GM12878 (cell line): ENCODE data around the gene NHEJ1. TPM values are rescaled to one million over a fixed set of nuclear protein-coding genes. Genes with fewer than 3 reads are reported as not detected.

Source experiments
- ATAC-seq: fragments of 200-7000 bp; cut with Tn5 transposase; 3 replicates; pipeline ENCODE4 v1.9.1; 2020; ENCODE audit warnings: mild to moderate bottlenecking, moderate library complexity
- BruUV-seq: library from RNA; stranded (reverse); fragments of 400-500 nt; replicated peaks from 2 replicates; lab custom pipeline; 2021; lab: Mats Ljungman, UMichigan
- CTCF ChIA-PET: fragments of 300-600 bp; sonication (Branson Sonifier 250); formaldehyde crosslinking; extraction: SDS; loops from one replicate; lab custom pipeline; 2021; ENCODE audit warnings: inconsistent platforms; lab: Yijun Ruan, JAX
- POLR2A ChIA-PET: fragments of 350-600 bp; formaldehyde crosslinking; extraction: SDS; loops from one replicate; lab custom pipeline; 2021; ENCODE audit warnings: inconsistent platforms; lab: Charles Lee
- RAD21 ChIA-PET: fragments of 300-600 bp; sonication (Branson Sonifier 250); formaldehyde crosslinking; loops from one replicate; lab custom pipeline; 2023; ENCODE audit warnings: antibody characterized with exemption; ENCODE audit not compliant: unreplicated experiment; lab: Charles Lee
- SMC1A ChIA-PET: fragments of 300-600 bp; sonication (Branson Sonifier 250); formaldehyde crosslinking; loops from one replicate; lab custom pipeline; 2023; ENCODE audit not compliant: unreplicated experiment, uncharacterized antibody; lab: Charles Lee
- DNase-seq: peaks from one replicate; pipeline ENCODE4 v3.0.0-alpha.2; 2011; ENCODE audit warnings: low read depth, low spot score
- FAIRE-seq: peaks from 3 replicates; lab custom pipeline; 2011; peaks lifted over from hg19 to GRCh38; lab: Jason Lieb, UNC
- H2AFZ ChIP-seq: 2 replicates; pipeline ENCODE4 v1.6.0; 2011; ENCODE audit warnings: low read depth, low read length, control low read depth; ENCODE audit not compliant: control insufficient read depth
- H3K27ac ChIP-seq: 2 replicates; pipeline ENCODE4 v1.5.1; 2011; ENCODE audit warnings: control low read depth; ENCODE audit not compliant: control insufficient read depth, insufficient read depth
- H3K27me3 ChIP-seq, 2 experiments: replicated peaks in 1 of 2; 2 replicates each; pipeline versions ENCODE4 v1.6.0 to v1.6.1; 2011; ENCODE audit warnings: low read length in 1 of 2; ENCODE audit not compliant: control insufficient read depth in 2 of 2, insufficient read depth in 2 of 2
- H3K36me3 ChIP-seq, 2 experiments: 2 replicates each; pipeline ENCODE4 v1.5.1; 2011; ENCODE audit warnings: low read length in 1 of 2; ENCODE audit not compliant: control insufficient read depth in 2 of 2, insufficient read depth in 2 of 2
- H3K4me1 ChIP-seq: 2 replicates; pipeline ENCODE4 v1.6.1; 2011; ENCODE audit warnings: mild to moderate bottlenecking, low read length, moderate library complexity, mixed read lengths; ENCODE audit not compliant: control insufficient read depth, insufficient read depth
- H3K4me2 ChIP-seq: 2 replicates; pipeline ENCODE4 v1.6.0; 2011; ENCODE audit warnings: control low read depth; ENCODE audit not compliant: control insufficient read depth, insufficient read depth
- H3K4me3 ChIP-seq: fragments of 200-600 bp; sonication (generic); 2 replicates; pipeline ENCODE4 v1.5.1; 2016
- H3K79me2 ChIP-seq: 2 replicates; pipeline ENCODE4 v1.6.0; 2011; ENCODE audit warnings: low read length; ENCODE audit not compliant: control insufficient read depth, insufficient read depth
- H3K9ac ChIP-seq: 2 replicates; pipeline ENCODE4 v1.8.0; 2011; ENCODE audit warnings: low read length, control low read depth, mixed read lengths; ENCODE audit not compliant: control insufficient read depth, insufficient read depth
- H3K9me3 ChIP-seq: replicated peaks from 3 replicates; pipeline ENCODE4 v1.5.1; 2011; ENCODE audit warnings: mild to moderate bottlenecking, low read length; ENCODE audit not compliant: control insufficient read depth, insufficient read depth
- H4K20me1 ChIP-seq: 2 replicates; pipeline ENCODE4 v1.6.0; 2011; ENCODE audit not compliant: control insufficient read depth, insufficient read depth
- ATF3 ChIP-seq: IDR thresholded peaks from 2 replicates; pipeline ENCODE4 v1.6.1; 2011; ENCODE audit warnings: low read depth, mild to moderate bottlenecking, low read length, moderate library complexity, borderline replicate concordance; ENCODE audit errors: extremely low read depth
- BCLAF1 ChIP-seq: fragments of 450-650 bp; IDR thresholded peaks from 2 replicates; pipeline ENCODE4 v1.6.1; 2017; ENCODE audit warnings: antibody characterized with exemption, mild to moderate bottlenecking, moderate library complexity
- CBX3 ChIP-seq: fragments of 200-600 bp; sonication (generic); IDR thresholded peaks from 2 replicates; pipeline ENCODE4 v1.6.1; 2016; ENCODE audit warnings: low read depth, borderline replicate concordance
- CHD2 ChIP-seq: IDR thresholded peaks from 2 replicates; pipeline ENCODE4 v1.6.1; 2011; ENCODE audit warnings: low read depth, low read length, improper control_type of control experiment, borderline replicate concordance
- CUX1 ChIP-seq: IDR thresholded peaks from 2 replicates; pipeline ENCODE4 v1.6.1; 2012; ENCODE audit warnings: improper control_type of control experiment, low read depth, low read length; ENCODE audit not compliant: insufficient replicate concordance
- EGR1 ChIP-seq, 2 experiments: IDR thresholded peaks; 1 replicate in 1 of 2; 2 replicates in 1 of 2; pipeline ENCODE4 v1.6.1; 2011 to 2012; ENCODE audit warnings: low read depth in 2 of 2, low read length in 2 of 2, borderline replicate concordance in 1 of 2, mild to moderate bottlenecking in 1 of 2, moderate library complexity in 1 of 2
- IRF4 ChIP-seq: IDR thresholded peaks from 2 replicates; pipeline ENCODE4 v1.6.1; 2011; ENCODE audit warnings: low read depth, low read length
- JUNB ChIP-seq: IDR thresholded peaks from 2 replicates; pipeline ENCODE4 v1.6.1; 2016; ENCODE audit warnings: antibody characterized with exemption, mild to moderate bottlenecking
- MYB ChIP-seq: fragments of 150-350 bp; IDR thresholded peaks from 2 replicates; pipeline ENCODE4 v1.6.1; 2014; ENCODE audit warnings: mild to moderate bottlenecking, low read depth, low read length, borderline replicate concordance
- PKNOX1 ChIP-seq: fragments of 450-650 bp; IDR thresholded peaks from 2 replicates; pipeline ENCODE4 v1.6.1; 2016; ENCODE audit warnings: mild to moderate bottlenecking
- POLR2A ChIP-seq: IDR thresholded peaks from 2 replicates; pipeline ENCODE4 v1.6.1; 2011; ENCODE audit warnings: low read depth, mild to moderate bottlenecking, low read length
- SMAD5 ChIP-seq: IDR thresholded peaks from 2 replicates; pipeline ENCODE4 v1.6.1; 2016; ENCODE audit warnings: antibody characterized with exemption, low read depth
- WGBS: methylation state at CpG from one replicate; pipeline ENCODE4 v1.1.6; 2016; ENCODE audit warnings: low lambda C conversion rate; ENCODE audit not compliant: insufficient replicate concordance, insufficient coverage; ENCODE audit errors: missing lambda C conversion rate; 5-methylcytosine and 5-hydroxymethylcytosine counted together
- in situ Hi-C: fragments of 300-500 bp; cut with MboI; formaldehyde crosslinking; loops from 9 replicates; pipeline ENCODE4 v1.14.3; 2018; ENCODE audit warnings: mixed read lengths
- intact Hi-C: fragments of 100-400 bp; cut with micrococcal nuclease; formaldehyde crosslinking; loops from one replicate; pipeline ENCODE4 v1.14.2; 2022; ENCODE audit not compliant: unreplicated experiment
- polyA plus RNA-seq, 11 experiments: library from polyadenylated mRNA; depleted of rRNA in 4 of 11; unstranded in 6 of 11; stranded (reverse) in 5 of 11; fragments of >200 nt; fragmentation: Nextera tagmentation in 4 of 11; fragmentation: Illumina TruSeq in 1 of 11; extraction: Ambion mirVana in 4 of 11; extraction: Trizol in 1 of 11; gene quantifications; 1 replicate in 1 of 11; 2 replicates in 10 of 11; pipeline versions ENCODE4 v1.2.1 to v1.2.3, GENCODE V29; 2011 to 2016; ENCODE audit warnings: inconsistent platforms in 2 of 11, missing spikeins in 2 of 11, low read depth in 1 of 11
- total RNA-seq, 4 experiments: library from RNA; depleted of rRNA in 3 of 4; stranded (reverse); fragments of >200 nt in 3 of 4; fragmentation: Illumina TruSeq in 1 of 4; extraction: Trizol in 1 of 4; gene quantifications; 2 replicates each; pipeline versions ENCODE4 v1.2.1 to v1.2.3, GENCODE V29; 2013 to 2021

Gene NHEJ1
- total and polyA plus RNA-seq, 10 of the 15 experiments (the other 5 are each of a cell fraction or from before 2014, with no cell fraction given), result 11.8 to 20.2 (median 17.0) TPM

- H3K79me2 ChIP-seq, result no peaks in the 10 kb centered on the region
- no peak overlapping the region for H3K4me2 ChIP-seq
- ChIA-PET SMC1A (interaction anchor here (0.8 to 2.3 kb wide), 7 partner anchors 8 to 44 kb away, joined by 3 to 10 read pairs (median 3); no protein-coding TSS in a partner anchor), CTCF (interaction anchor here (0.5 to 3.2 kb wide), 9 partner anchors 8 to 236 kb away, joined by 3 to 30 read pairs (median 3); no protein-coding TSS in a partner anchor), POLR2A (no interaction called here), RAD21 (interaction anchor here (1.5 kb wide), 1 partner anchor 9 kb away, joined by 4 read pairs; no protein-coding TSS in a partner anchor)
- no peaks in the 10 kb centered on the region for H3K27me3 ChIP-seq
- no peak overlapping the region for H3K4me3 ChIP-seq
- no peaks in the 10 kb centered on the region for H4K20me1 ChIP-seq
- H3K4me1 ChIP-seq, result no peaks in the 10 kb centered on the region
- H3K27ac ChIP-seq, result no peak overlapping the region
- no peaks in the 10 kb centered on the region for H3K9me3 ChIP-seq
- no peak for DNase-seq
- in situ Hi-C loops, result no loop called here
- 39% methylated on average over 9 of the region's 9 CpGs for WGBS
- H3K9ac ChIP-seq, result no peak overlapping the region
- no peak overlapping the region for H2AFZ ChIP-seq
- intact Hi-C loops, result no loop called here
- no TSS peak for BruUV-seq
- no peak for ATAC-seq
- no peak for FAIRE-seq
- H3K36me3 ChIP-seq, result no peaks in the 10 kb centered on the region; a peak in 1 of 4 replicates
- TF ChIP-seq MYB (no peak), PKNOX1 (no peak), CUX1 (no peak), POLR2A (no peak), JUNB (no peak), CBX3 (no peak), EGR1 (IDR thresholded peaks at IDR 0.05; ENCODE audit: borderline replicate concordance in 1 of 2, low read depth in 2 of 2, low read length in 2 of 2) (no peak), SMAD5 (no peak), IRF4 (no peak), BCLAF1 (no peak), CHD2 (no peak), ATF3 (no peak)
Observed at GRCh38 chr2:219112651-219113338, 47.8 kb downstream of the NHEJ1 start.
